HEK293 (cell line): Measurements from ENCODE around the gene ARMC5.

Experiments
- BCL11A ChIP-seq: fragments of 450-650 bp; formaldehyde crosslinking; IDR thresholded peaks from 2 replicates; pipeline ENCODE4 v1.5.1; 2016; ENCODE audit warnings: low read depth, missing biosample characterization, missing genetic modification characterization
- EGR2 ChIP-seq: fragments of 450-650 bp; formaldehyde crosslinking; IDR thresholded peaks from 2 replicates; pipeline ENCODE4 v1.5.1; 2016; ENCODE audit warnings: low read depth, missing biosample characterization, missing genetic modification characterization
- HOXA7 ChIP-seq: sonication (generic); formaldehyde crosslinking; IDR thresholded peaks from 2 replicates; pipeline ENCODE4 v1.8.1; 2022; ENCODE audit warnings: missing genetic modification reagents, borderline replicate concordance
- HOXD13 ChIP-seq: sonication (generic); formaldehyde crosslinking; IDR thresholded peaks from 2 replicates; pipeline ENCODE4 v1.8.0; 2022; ENCODE audit warnings: missing genetic modification reagents, borderline replicate concordance
- INSM2 ChIP-seq: fragments of 450-650 bp; formaldehyde crosslinking; IDR thresholded peaks from 2 replicates; pipeline ENCODE4 v1.5.1; 2016; ENCODE audit warnings: missing biosample characterization, missing genetic modification characterization
- MZF1 ChIP-seq: fragments of 450-650 bp; formaldehyde crosslinking; IDR thresholded peaks from 2 replicates; pipeline ENCODE4 v1.5.1; 2017; ENCODE audit warnings: missing biosample characterization, missing genetic modification characterization, borderline replicate concordance
- SETDB1 ChIP-seq: IDR thresholded peaks from one replicate; pipeline ENCODE4 v1.6.1; 2017; ENCODE audit warnings: mild to moderate bottlenecking, low read length, moderate library complexity, mixed read lengths; ENCODE audit not compliant: insufficient read length
- TSHZ1 ChIP-seq: fragments of 450-650 bp; formaldehyde crosslinking; IDR thresholded peaks from 2 replicates; pipeline ENCODE4 v1.5.1; 2016; ENCODE audit warnings: missing biosample characterization, missing genetic modification characterization, borderline replicate concordance
- ZBTB1 ChIP-seq: fragments of 450-650 bp; formaldehyde crosslinking; IDR thresholded peaks from 2 replicates; pipeline ENCODE4 v1.5.1; 2016; ENCODE audit warnings: missing biosample characterization, missing genetic modification characterization
- ZNF121 ChIP-seq: fragments of 450-650 bp; formaldehyde crosslinking; IDR thresholded peaks from 2 replicates; pipeline ENCODE4 v1.5.1; 2016; ENCODE audit warnings: missing biosample characterization, missing genetic modification characterization
- ZNF138 ChIP-seq: fragments of 450-650 bp; formaldehyde crosslinking; IDR thresholded peaks from 2 replicates; pipeline ENCODE4 v1.5.1; 2016; ENCODE audit warnings: missing biosample characterization, missing genetic modification characterization, borderline replicate concordance
- ZNF184 ChIP-seq: fragments of 450-650 bp; IDR thresholded peaks from 2 replicates; pipeline ENCODE4 v1.5.1; 2018; ENCODE audit warnings: missing biosample characterization, mild to moderate bottlenecking, missing genetic modification characterization
- ZNF214 ChIP-seq: fragments of 450-650 bp; formaldehyde crosslinking; IDR thresholded peaks from 2 replicates; pipeline ENCODE4 v1.5.1; 2017; ENCODE audit warnings: missing biosample characterization, mild to moderate bottlenecking, missing genetic modification characterization, borderline replicate concordance
- ZNF266 ChIP-seq: fragments of 450-650 bp; formaldehyde crosslinking; IDR thresholded peaks from 2 replicates; pipeline ENCODE4 v1.5.1; 2016; ENCODE audit warnings: missing biosample characterization, missing genetic modification characterization, low read depth
- ZNF280C ChIP-seq: fragments of 450-650 bp; formaldehyde crosslinking; IDR thresholded peaks from 2 replicates; pipeline ENCODE4 v1.5.1; 2016; ENCODE audit warnings: missing biosample characterization, missing genetic modification characterization
- ZNF513 ChIP-seq: fragments of 450-650 bp; IDR thresholded peaks from 2 replicates; pipeline ENCODE4 v1.5.1; 2018; ENCODE audit warnings: missing biosample characterization, missing genetic modification characterization
- ZNF529 ChIP-seq: fragments of 450-650 bp; formaldehyde crosslinking; IDR thresholded peaks from 2 replicates; pipeline ENCODE4 v1.5.1; 2017; ENCODE audit warnings: missing genetic modification characterization, missing biosample characterization; ENCODE audit not compliant: insufficient replicate concordance
- ZNF561 ChIP-seq: fragments of 450-650 bp; IDR thresholded peaks from 2 replicates; pipeline ENCODE4 v1.5.1; 2018; ENCODE audit warnings: missing biosample characterization, missing genetic modification characterization, borderline replicate concordance
- ZNF596 ChIP-seq: fragments of 450-650 bp; IDR thresholded peaks from 2 replicates; pipeline ENCODE4 v1.5.0; 2018; ENCODE audit warnings: missing biosample characterization, mild to moderate bottlenecking, missing genetic modification characterization, moderate library complexity
- ZNF623 ChIP-seq: fragments of 450-650 bp; formaldehyde crosslinking; IDR thresholded peaks from 2 replicates; pipeline ENCODE4 v1.5.1; 2016; ENCODE audit warnings: missing biosample characterization, missing genetic modification characterization
- ZNF624 ChIP-seq: fragments of 450-650 bp; formaldehyde crosslinking; IDR thresholded peaks from 2 replicates; pipeline ENCODE4 v1.5.1; 2017; ENCODE audit warnings: missing biosample characterization, missing genetic modification characterization
- ZNF645 ChIP-seq: fragments of 450-650 bp; formaldehyde crosslinking; IDR thresholded peaks from 2 replicates; pipeline ENCODE4; 2016; ENCODE audit warnings: missing biosample characterization, missing genetic modification characterization
- ZNF747 ChIP-seq: fragments of 450-650 bp; formaldehyde crosslinking; IDR thresholded peaks from 2 replicates; pipeline ENCODE4 v1.5.1; 2016; ENCODE audit warnings: missing biosample characterization, missing genetic modification characterization
- TF ChIP-seq, protein P1 (sequence below): fragments of 450-650 bp; formaldehyde crosslinking; IDR thresholded peaks from 2 replicates; pipeline ENCODE4 v1.5.1; 2016; ENCODE audit warnings: missing biosample characterization, missing genetic modification characterization, borderline replicate concordance
- TF ChIP-seq, protein P2 (sequence below): fragments of 450-650 bp; formaldehyde crosslinking; IDR thresholded peaks from 2 replicates; pipeline ENCODE4 v1.5.1; 2016; ENCODE audit warnings: missing biosample characterization, missing genetic modification characterization, low read depth

ARMC5 gene

DNA sequence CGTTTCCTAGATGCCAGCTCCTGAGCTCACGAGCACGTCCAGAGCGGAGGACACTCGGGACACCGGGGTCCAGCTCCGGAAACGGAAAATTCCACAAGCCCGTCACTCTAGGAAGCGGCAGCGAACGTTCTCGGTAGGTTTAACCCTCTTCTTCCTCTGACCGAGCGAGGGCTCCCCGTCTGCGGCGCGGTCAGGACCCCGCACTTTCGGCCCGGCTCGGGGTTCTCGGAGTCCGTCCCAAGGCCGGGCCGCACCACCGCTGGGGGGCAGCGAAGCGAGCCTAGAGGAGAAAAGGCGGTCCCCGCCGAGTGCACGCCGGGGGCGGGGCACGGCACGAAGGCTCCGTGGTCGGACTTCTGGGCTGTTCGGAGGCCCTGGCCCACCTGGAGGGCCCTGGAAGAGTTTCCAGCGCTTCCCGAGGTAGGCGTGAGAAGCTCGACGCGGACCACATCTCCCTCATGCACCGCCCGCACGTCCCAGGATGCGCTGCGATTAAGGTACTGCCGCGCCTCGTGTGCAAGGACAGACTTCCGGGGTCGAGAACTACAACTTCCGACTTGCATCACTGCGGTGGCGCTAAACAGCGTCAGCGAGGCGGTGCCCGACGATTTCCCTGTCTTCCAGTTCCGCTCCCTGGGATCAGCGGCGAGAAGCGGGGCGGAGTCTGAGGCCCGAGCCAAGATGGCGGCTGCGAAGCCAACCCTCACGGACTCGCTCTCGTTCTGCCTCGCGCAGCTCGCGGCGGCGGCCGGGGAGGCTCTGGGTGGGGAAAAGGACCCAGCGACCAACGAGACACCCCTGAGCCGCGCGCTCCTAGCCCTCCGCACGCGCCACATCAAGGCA, at the start of gene ARMC5 (continued):
- TF ChIP-seq ZNF280C (tag by site-specific recombination) (no peak), MZF1 (tag by site-specific recombination) (no peak), ZNF747 (tag by site-specific recombination) (no peak), ZNF645 (tag by site-specific recombination) (no peak), HOXD13 (no peak), ZNF596 (tag by site-specific recombination) (no peak), ZBTB1 (tag by site-specific recombination) (no peak), ZNF121 (tag by site-specific recombination) (no peak), HOXA7 (CRISPR knock-in tag) (no peak), TSHZ1 (no peak), EGR2 (tag by site-specific recombination) (peak; percentile 62), INSM2 (no peak), ZNF529 (tag by site-specific recombination) (no peak), ZNF138 (no peak), ZNF214 (tag by site-specific recombination) (no peak), ZNF623 (no peak), BCL11A (tag by site-specific recombination) (no peak), ZNF513 (tag by site-specific recombination) (no peak), SETDB1 (peak; percentile 32), ZNF624 (no peak), ZNF184 (no peak), ZNF561 (tag by site-specific recombination) (peak; percentile 39; the same call in 1 of the 2 replicates), ZNF266 (tag by site-specific recombination) (no peak)
- TF ChIP-seq, protein P1, sequence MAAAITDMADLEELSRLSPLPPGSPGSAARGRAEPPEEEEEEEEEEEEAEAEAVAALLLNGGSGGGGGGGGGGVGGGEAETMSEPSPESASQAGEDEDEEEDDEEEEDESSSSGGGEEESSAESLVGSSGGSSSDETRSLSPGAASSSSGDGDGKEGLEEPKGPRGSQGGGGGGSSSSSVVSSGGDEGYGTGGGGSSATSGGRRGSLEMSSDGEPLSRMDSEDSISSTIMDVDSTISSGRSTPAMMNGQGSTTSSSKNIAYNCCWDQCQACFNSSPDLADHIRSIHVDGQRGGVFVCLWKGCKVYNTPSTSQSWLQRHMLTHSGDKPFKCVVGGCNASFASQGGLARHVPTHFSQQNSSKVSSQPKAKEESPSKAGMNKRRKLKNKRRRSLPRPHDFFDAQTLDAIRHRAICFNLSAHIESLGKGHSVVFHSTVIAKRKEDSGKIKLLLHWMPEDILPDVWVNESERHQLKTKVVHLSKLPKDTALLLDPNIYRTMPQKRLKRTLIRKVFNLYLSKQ (tag by site-specific recombination) = no peak
- TF ChIP-seq, protein P2, sequence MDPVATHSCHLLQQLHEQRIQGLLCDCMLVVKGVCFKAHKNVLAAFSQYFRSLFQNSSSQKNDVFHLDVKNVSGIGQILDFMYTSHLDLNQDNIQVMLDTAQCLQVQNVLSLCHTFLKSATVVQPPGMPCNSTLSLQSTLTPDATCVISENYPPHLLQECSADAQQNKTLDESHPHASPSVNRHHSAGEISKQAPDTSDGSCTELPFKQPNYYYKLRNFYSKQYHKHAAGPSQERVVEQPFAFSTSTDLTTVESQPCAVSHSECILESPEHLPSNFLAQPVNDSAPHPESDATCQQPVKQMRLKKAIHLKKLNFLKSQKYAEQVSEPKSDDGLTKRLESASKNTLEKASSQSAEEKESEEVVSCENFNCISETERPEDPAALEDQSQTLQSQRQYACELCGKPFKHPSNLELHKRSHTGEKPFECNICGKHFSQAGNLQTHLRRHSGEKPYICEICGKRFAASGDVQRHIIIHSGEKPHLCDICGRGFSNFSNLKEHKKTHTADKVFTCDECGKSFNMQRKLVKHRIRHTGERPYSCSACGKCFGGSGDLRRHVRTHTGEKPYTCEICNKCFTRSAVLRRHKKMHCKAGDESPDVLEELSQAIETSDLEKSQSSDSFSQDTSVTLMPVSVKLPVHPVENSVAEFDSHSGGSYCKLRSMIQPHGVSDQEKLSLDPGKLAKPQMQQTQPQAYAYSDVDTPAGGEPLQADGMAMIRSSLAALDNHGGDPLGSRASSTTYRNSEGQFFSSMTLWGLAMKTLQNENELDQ (tag by site-specific recombination) = no peak
